Brain pericyte (primary cell): ENCODE measurements around the gene TGFB2.

Experiments used
- DNase-seq: peaks from one replicate; pipeline ENCODE4 v3.0.0-alpha.2; 2012; ENCODE audit warnings: low read depth, low spot score

The TGFB2 gene

DNA sequence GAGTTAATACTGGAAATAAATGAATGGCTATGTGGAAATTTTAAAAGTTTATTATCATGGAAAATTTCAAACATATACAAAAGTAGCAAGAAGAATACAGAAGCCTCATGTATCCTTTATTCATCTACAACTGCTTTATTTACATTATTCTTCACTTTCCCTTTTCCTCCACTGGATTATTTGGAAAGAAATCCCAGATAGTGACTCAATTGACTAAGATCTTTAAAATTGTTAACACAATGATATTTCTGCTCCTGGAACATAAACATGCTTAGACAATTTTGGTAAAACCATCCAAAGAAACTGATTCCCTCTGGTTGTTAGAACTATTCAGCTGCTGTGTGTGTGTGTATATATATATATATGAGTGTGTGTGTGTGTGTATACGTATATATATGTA is 116.2 kb downstream of the TGFB2 start:
- DNase-seq: no peak

GRCh38 chr1:218462116-218462515 is 117.0 kb downstream of the TGFB2 start:
- no peak for DNase-seq

- no peak for DNase-seq
Measured at GRCh38 chr1:218462587-218462986, 117.5 kb downstream of the TGFB2 start.

- DNase-seq: no peak
Measured at GRCh38 chr1:218463194-218464156, 118.3 kb downstream of the TGFB2 start.

- no peak for DNase-seq
Measured at GRCh38 chr1:218464871-218465270, 119.7 kb downstream of the TGFB2 start.

GRCh38 chr1:218466341-218467010 is 121.3 kb downstream of the TGFB2 start:
- DNase-seq: no peak

- no peak for DNase-seq
Measured at GRCh38 chr1:218467101-218468072, 122.3 kb downstream of the TGFB2 start.

- DNase-seq: no peak
Measured at GRCh38 chr1:218468711-218469110, 123.6 kb downstream of the TGFB2 start.

GRCh38 chr1:218472885-218473284 is 127.7 kb downstream of the TGFB2 start:
- DNase-seq: no peak

GRCh38 chr1:218473522-218473921 is 128.4 kb downstream of the TGFB2 start:
- no peak for DNase-seq

- DNase-seq: no peak
Measured at GRCh38 chr1:218474128-218474527, 129.0 kb downstream of the TGFB2 start.

GRCh38 chr1:218475275-218475674 is 130.1 kb downstream of the TGFB2 start:
- DNase-seq: no peak

DNA sequence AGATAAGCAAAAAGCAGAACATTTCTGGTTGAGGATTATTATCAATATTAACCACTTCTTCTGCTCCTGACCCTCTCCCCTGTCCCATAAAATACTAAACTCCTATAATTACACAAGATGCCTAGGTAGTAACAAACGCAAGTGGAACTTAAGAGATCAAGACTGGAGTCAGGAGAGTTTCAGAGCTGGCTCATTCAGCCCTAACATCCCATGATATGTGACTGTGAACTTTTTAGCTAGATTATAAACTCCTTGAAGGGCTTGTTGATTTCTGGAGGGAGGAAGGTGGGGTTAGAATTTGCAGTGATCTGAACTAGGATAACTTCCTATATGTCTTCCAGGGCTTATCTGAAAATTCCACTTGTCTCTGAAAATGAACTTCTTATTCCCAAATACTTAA is 130.6 kb downstream of the TGFB2 start:
- DNase-seq: no peak

DNA sequence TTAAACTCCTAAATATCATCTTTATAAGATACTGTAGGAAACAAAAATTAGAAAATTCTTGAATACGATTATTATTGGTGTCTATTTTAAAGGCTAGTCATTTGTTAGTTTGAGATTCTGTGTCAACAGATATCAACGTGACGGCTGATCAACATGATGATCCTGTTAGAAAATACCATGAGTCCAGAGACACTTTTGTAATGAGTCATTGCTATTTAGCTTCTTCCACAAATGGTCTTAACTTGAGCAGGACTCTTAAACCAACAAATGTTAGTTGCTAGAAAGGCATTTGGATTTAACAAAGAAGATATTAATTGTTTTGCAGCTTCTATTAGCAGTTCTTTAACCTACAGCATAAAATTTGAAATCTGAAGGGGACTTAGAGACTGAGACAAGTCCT is 131.2 kb downstream of the TGFB2 start:
- DNase-seq: no peak

GRCh38 chr1:218478336-218478735 is 133.2 kb downstream of the TGFB2 start:
- DNase-seq: no peak

- DNase-seq: no peak
Measured at GRCh38 chr1:218479436-218480115, 134.4 kb downstream of the TGFB2 start.

DNA sequence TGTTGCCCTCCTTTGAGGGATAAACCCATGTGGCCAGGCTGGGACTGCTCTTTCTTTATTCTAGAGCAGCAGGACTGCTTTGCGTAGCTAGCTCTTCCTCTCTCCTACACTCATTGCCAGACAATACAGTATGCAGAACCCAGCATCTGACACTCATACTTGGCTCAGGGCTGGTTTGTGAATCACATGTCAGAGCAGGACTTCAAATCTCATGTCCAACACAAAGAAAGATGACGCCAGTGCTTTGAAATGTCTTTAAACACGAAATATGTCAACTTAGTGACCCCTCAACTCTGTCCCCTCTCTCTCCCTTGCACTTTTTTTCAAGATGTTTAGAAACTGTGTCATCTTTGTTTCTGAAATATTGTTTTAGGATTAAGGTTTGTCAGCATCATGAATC is 135.0 kb downstream of the TGFB2 start:
- DNase-seq: no peak

DNA sequence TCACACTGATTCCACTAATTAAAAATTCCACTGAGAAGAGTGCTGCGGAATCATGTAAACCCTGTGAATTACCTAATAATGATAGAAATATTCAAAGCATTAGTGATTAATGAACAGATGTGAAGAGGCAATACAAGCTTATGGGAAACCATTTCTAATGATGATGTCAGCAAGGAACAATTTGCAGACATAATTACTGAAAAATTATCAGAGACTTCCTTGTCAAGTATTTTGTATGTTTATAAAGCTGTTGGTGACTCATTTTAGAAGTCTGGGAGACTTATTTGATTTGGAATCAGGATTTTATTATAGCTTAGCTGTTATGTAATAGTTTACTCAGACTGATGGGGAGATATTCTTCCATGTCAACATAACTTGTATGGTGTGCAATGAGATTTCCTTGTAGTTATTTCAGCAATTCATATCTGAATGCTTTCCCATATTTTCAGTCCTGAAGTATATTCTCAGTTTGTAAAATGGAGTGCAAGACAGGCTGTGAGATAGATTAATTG is 135.5 kb downstream of the TGFB2 start:
- DNase-seq: no peak

- DNase-seq: no peak
Measured at GRCh38 chr1:218481116-218481775, 136.1 kb downstream of the TGFB2 start.

GRCh38 chr1:218482683-218483082 is 137.5 kb downstream of the TGFB2 start:
- no peak for DNase-seq
